ENCODE results near the gene GPM6B.
A peak's percentile ranks its signal among the peaks of the same experiment; 100 is the strongest.

Gene GPM6B

GRCh38 chrX:13821738-13822137 is 4.8 kb upstream of the GPM6B start:
- DNase-seq, result no peak

GRCh38 chrX:13816176-13816575 is 717 bp downstream of the GPM6B start:
- DNase-seq, result no peak

GRCh38 chrX:13815664-13816063 is 1.2 kb downstream of the GPM6B start:
- no peak for DNase-seq

- DNase-seq, result no peak
These were observed 8.0 kb downstream of the GPM6B start for GRCh38 chrX:13808865-13809264.

- no peak for DNase-seq
These were observed 8.6 kb downstream of the GPM6B start for GRCh38 chrX:13808293-13808692.

- no peak for DNase-seq
These were observed 11.7 kb downstream of the GPM6B start for GRCh38 chrX:13805241-13805640.

GRCh38 chrX:13803116-13803515 is 13.8 kb downstream of the GPM6B start:
- DNase-seq, result no peak

- DNase-seq, result no peak
These were observed 18.7 kb downstream of the GPM6B start for GRCh38 chrX:13798184-13798583.

- DNase-seq, result no peak
These were observed 19.4 kb downstream of the GPM6B start for GRCh38 chrX:13797512-13797911.

- DNase-seq, result no peak
These were observed 22.5 kb downstream of the GPM6B start for GRCh38 chrX:13794417-13794816.

- DNase-seq, result no peak
These were observed 23.0 kb downstream of the GPM6B start for GRCh38 chrX:13793897-13794296.

GRCh38 chrX:13791559-13791958 is 25.3 kb downstream of the GPM6B start:
- no peak for DNase-seq

- DNase-seq, result no peak
These were observed 25.7 kb downstream of the GPM6B start for GRCh38 chrX:13791145-13791544.

GRCh38 chrX:13790206-13791131 is 26.4 kb downstream of the GPM6B start:
- DNase-seq, result no peak

- peak; percentile 67 for DNase-seq
These were observed 30.8 kb downstream of the GPM6B start for GRCh38 chrX:13786048-13786447.

GRCh38 chrX:13780868-13781427 is 35.9 kb downstream of the GPM6B start:
- DNase-seq, result no peak

GRCh38 chrX:13778916-13779315 is 38.0 kb downstream of the GPM6B start:
- no peak for DNase-seq

- DNase-seq, result no peak
These were observed 40.5 kb downstream of the GPM6B start for GRCh38 chrX:13776387-13776786.

- DNase-seq, result no peak
These were observed 41.1 kb downstream of the GPM6B start for GRCh38 chrX:13775837-13776236.

GRCh38 chrX:13774696-13775095 is 42.2 kb downstream of the GPM6B start:
- DNase-seq, result no peak

- DNase-seq, result peak; percentile 70
These were observed 46.8 kb downstream of the GPM6B start for GRCh38 chrX:13770013-13770535.

GRCh38 chrX:13768939-13769338 is 48.0 kb downstream of the GPM6B start:
- no peak for DNase-seq

- DNase-seq, result no peak
These were observed 52.1 kb downstream of the GPM6B start for GRCh38 chrX:13764765-13765164.

- no peak for DNase-seq
These were observed 52.6 kb downstream of the GPM6B start for GRCh38 chrX:13764281-13764680.

Data from NCI-H1417 treated with DMSO at 0.1 percent for 48 hours (cell line).